HG03354 (cell line): ENCODE results near the gene ZDHHC11B.
"Not testable (repeated sequence)": the region's sequence is repeated elsewhere in the genome, so short reads cannot be mapped to it uniquely, and the experiment has no call there.

Source experiments
- ATAC-seq: cut with Tn5 transposase; IDR thresholded peaks from one replicate; pipeline ENCODE4 v1.9.1; 2021; ENCODE audit warnings: mild to moderate bottlenecking; ENCODE audit not compliant: unreplicated experiment, poor library complexity, severe bottlenecking

ZDHHC11B gene

GRCh38 chr5:757931-758697 lies 26.4 kb downstream of the ZDHHC11B start:
- no peak for ATAC-seq

- ATAC-seq: no peak
Measured at GRCh38 chr5:757346-757930, 27.1 kb downstream of the ZDHHC11B start.

- ATAC-seq: no peak
Measured at GRCh38 chr5:756865-757345, 27.6 kb downstream of the ZDHHC11B start.

GRCh38 chr5:756171-756570 lies 28.4 kb downstream of the ZDHHC11B start:
- no peak for ATAC-seq

GRCh38 chr5:754143-754632 lies 30.3 kb downstream of the ZDHHC11B start:
- ATAC-seq: not testable (repeated sequence)

- ATAC-seq: not testable (repeated sequence)
Measured at GRCh38 chr5:753567-754142, 30.9 kb downstream of the ZDHHC11B start.

GRCh38 chr5:752532-753115 lies 31.9 kb downstream of the ZDHHC11B start:
- ATAC-seq: not testable (repeated sequence)

- not testable (repeated sequence) for ATAC-seq
Measured at GRCh38 chr5:751992-752391, 32.5 kb downstream of the ZDHHC11B start.

- ATAC-seq: no peak
Measured at GRCh38 chr5:751496-751895, 33.0 kb downstream of the ZDHHC11B start.

GRCh38 chr5:750226-750625 lies 34.3 kb downstream of the ZDHHC11B start:
- ATAC-seq: not testable (repeated sequence)

GRCh38 chr5:749101-749670 lies 35.3 kb downstream of the ZDHHC11B start:
- ATAC-seq: no peak

- not testable (repeated sequence) for ATAC-seq
Measured at GRCh38 chr5:748011-748980, 36.2 kb downstream of the ZDHHC11B start.

- ATAC-seq: not testable (repeated sequence)
Measured at GRCh38 chr5:747303-747844, 37.2 kb downstream of the ZDHHC11B start.

GRCh38 chr5:746258-746761 lies 38.2 kb downstream of the ZDHHC11B start:
- ATAC-seq: no peak

GRCh38 chr5:745272-746142 lies 39.0 kb downstream of the ZDHHC11B start:
- not testable (repeated sequence) for ATAC-seq

- not testable (repeated sequence) for ATAC-seq
Measured at GRCh38 chr5:743696-744404, 40.7 kb downstream of the ZDHHC11B start.

- ATAC-seq: not testable (repeated sequence)
Measured at GRCh38 chr5:742276-742675, 42.3 kb downstream of the ZDHHC11B start.
